Heart left ventricle (tissue), 13 donors: Measurements from ENCODE around the gene AKAP5.

ENCODE experiments used
- CTCF ChIP-seq, 12 donors: fragments of 200-600 bp; sonication (generic) in 4 of 12; IDR thresholded peaks; one replicate each; pipeline versions ENCODE4 v1.5.0 to v1.8.0; 2018 to 2022; ENCODE audit warnings: antibody characterized with exemption in 12 of 12, mild to moderate bottlenecking in 5 of 12
- POLR2A ChIP-seq, 2 donors: fragments of 450-650 bp; IDR thresholded peaks; one replicate each; pipeline ENCODE4 v1.6.1; 2017; ENCODE audit warnings: antibody characterized with exemption in 2 of 2, mild to moderate bottlenecking in 2 of 2, moderate library complexity in 2 of 2
- donor health status: ischemic (EF 13 %, LVEDD 7.1; RV severe dilation, severe dysfunction).
- donor health status: DM: no; HTN: yes; CAD: no.
- donor health status: DM: no; HTN: no; CAD: no.
- donor health status: ischemic (EF 25% LVEDD 6.9; RV normal size, moderate dysfunction).
- donor health status: ischemic (EF 25% LVEDD 5.7; RV mildly dilated, moderate dysfunction).
- donor health status: ischemic (EF 35%, LVEDD 5.7; RV mildly dilated, moderate dysfunction).
- donor health status: nonischemic (EF 11% LVEDD 7.7; RV severe dilation, severe dysfunction).
- donor health status: DM: yes; HTN: yes; CAD: no.
- donor health status: PGD.
- donor health status: ischemic (EF 29% LVEDD 5.4; RV normal size, mild dysfunction).
- donor health status: nonischemic (EF 23%, LVEDD 6.1; RV moderate dilation, normal function).

- TF ChIP-seq POLR2A (IDR thresholded peaks at IDR 0.05), result no peak
- TF ChIP-seq CTCF (IDR thresholded peaks at IDR 0.05), result no peak
These were observed 648 bp upstream of the AKAP5 start for GRCh38 chr14:64464651-64465050.
